ENCODE results near the gene FKBP7.
A peak's percentile ranks its signal among the peaks of the same experiment; 100 is the strongest.

The FKBP7 gene

DNA sequence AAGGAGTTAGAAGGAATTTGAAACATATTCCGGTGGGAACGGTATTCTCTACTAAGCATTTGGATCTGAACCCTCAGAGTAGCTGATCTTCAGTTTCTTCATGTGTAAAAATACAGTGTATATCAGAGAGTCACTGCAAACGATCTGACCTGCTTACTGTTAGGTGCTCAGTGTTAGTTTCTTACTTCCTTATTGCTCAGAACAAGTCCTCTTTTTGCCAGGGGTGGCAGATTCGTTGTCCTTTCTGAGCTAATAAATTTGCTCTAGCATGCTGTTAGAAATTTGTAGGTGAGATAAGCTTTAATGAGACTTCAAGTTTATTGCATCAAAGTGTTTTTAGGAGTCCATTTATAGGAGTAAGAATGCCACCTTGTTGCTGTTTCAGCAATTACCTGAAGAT is 17.6 kb upstream of the FKBP7 start:
- in situ Hi-C loops (cut with HindIII; ENCODE audit: low sequenced_read_pairs), result no loop called here

DNA sequence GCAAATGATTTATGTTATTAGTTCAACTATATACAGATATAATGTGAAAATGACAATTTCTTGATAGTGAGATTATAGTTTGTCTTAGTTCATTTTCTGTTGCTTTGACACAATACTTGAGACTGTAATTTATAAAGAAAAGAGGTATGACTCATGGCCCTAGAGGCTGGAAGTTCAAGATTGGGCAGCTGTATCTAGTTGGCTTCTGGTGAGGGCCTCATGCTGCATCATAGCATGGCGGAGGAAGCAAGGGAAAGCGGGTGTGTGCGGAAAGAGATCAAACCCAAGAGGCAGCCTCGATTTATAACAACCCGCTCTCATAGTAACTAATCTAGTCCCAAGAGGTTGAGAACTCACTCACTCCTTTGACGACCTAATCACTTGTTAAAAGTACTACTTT is 13.2 kb upstream of the FKBP7 start:
- TF ChIP-seq, protein P1, sequence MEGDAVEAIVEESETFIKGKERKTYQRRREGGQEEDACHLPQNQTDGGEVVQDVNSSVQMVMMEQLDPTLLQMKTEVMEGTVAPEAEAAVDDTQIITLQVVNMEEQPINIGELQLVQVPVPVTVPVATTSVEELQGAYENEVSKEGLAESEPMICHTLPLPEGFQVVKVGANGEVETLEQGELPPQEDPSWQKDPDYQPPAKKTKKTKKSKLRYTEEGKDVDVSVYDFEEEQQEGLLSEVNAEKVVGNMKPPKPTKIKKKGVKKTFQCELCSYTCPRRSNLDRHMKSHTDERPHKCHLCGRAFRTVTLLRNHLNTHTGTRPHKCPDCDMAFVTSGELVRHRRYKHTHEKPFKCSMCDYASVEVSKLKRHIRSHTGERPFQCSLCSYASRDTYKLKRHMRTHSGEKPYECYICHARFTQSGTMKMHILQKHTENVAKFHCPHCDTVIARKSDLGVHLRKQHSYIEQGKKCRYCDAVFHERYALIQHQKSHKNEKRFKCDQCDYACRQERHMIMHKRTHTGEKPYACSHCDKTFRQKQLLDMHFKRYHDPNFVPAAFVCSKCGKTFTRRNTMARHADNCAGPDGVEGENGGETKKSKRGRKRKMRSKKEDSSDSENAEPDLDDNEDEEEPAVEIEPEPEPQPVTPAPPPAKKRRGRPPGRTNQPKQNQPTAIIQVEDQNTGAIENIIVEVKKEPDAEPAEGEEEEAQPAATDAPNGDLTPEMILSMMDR (IDR thresholded peaks at IDR 0.05; ENCODE audit: low read depth, low read length), result no peak
- no peak overlapping the region for H3K4me3 ChIP-seq (ENCODE audit: low read depth, low read length)
- in situ Hi-C loops (cut with HindIII; ENCODE audit: low sequenced_read_pairs), result no loop called here
- no peak for DNase-seq (ENCODE audit: low read depth, low spot score)

More for the DNA sequence above, 17.6 kb upstream of the FKBP7 start:
- DNase-seq (ENCODE audit: low read depth, low spot score), result no peak
- TF ChIP-seq, protein P1 (IDR thresholded peaks at IDR 0.05; ENCODE audit: low read depth, low read length), result no peak
- H3K4me3 ChIP-seq (ENCODE audit: low read depth, low read length), result no peak overlapping the region

DNA sequence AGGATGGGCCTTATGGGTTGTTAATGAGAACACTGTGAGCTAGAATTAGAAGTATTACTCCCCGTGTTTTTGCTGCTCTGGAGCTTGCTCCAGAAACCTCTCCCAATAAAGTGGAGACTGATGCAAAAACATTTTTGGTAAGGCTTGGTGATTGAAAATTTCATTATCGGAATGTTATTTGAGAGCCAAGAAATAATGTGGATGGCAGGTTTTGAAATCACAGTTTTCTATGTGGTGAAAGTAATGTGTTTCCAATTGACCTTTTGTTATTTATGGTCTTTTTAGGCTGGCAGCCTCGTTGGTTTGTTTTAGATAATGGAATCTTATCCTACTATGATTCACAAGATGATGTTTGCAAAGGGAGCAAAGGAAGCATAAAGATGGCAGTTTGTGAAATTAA is 7.0 kb upstream of the FKBP7 start:
- TF ChIP-seq, protein P1 (IDR thresholded peaks at IDR 0.05; ENCODE audit: low read depth, low read length), result no peak
- no peak for DNase-seq (ENCODE audit: low read depth, low spot score)
- in situ Hi-C loops (cut with HindIII; ENCODE audit: low sequenced_read_pairs), result no loop called here
- no peak overlapping the region for H3K4me3 ChIP-seq (ENCODE audit: low read depth, low read length)

DNA sequence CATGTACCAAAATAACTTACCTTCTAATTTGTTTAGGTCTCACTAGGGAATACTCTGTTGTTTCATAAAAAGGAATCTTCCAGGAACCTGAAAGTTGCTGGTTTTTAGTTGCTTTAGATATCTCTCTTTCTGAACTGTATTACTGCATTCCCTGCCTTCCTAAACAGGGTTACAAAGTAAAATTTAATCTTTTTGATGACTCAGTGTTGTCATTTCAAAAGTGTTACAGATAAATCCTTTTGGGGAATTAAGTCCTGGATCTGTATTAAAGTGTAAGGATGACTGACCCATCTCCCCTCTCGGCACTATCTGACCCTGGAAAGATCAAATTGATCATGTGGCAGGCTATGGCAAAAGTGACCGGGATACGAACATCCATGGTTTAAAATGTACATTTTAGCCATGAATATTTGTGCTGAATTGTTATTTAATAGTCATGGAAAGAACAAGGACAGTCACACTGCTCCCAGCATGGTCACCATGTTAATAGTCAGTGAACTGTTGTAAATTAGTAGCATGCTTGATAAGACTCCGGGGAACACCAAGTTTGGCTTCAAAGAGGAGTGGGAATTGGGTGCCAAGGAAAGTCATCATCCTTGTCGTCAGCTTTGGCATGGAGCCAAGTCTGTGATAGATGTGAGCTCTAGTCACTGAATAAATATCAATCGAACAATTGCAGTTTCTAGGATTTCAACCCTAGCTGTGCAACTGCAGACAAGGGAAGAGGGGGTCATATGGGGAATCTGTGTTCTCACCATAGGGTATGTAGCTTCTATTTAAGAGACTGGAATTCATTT is 6.0 kb upstream of the FKBP7 start:
- no peak overlapping the region for H3K4me3 ChIP-seq (ENCODE audit: low read depth, low read length)
- peak; percentile 38 for DNase-seq (ENCODE audit: low read depth, low spot score)
- in situ Hi-C loops (cut with HindIII; ENCODE audit: low sequenced_read_pairs), result no loop called here
- TF ChIP-seq, protein P1 (IDR thresholded peaks at IDR 0.05; ENCODE audit: low read depth, low read length), result no peak

DNA sequence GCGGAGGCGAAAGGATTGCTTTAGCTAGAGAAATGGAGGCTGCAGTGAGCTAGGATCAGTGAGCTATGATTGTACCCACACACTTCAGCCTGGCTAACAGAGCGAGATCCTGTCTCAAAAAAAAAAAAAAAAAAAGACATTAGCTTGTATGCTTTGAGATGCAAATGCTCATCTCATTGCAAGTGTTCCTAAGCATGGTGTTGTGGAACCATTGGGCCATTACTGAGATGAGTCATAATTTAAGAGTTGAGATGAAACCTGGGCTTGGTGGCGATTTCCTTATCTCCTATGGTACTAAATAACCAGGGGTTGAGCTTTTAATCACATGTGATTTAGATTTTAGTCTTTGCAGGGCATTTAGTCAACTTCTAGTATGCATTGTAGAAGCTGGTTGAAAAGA is 4.0 kb upstream of the FKBP7 start:
- TF ChIP-seq, protein P1 (IDR thresholded peaks at IDR 0.05; ENCODE audit: low read depth, low read length), result no peak
- no peak overlapping the region for H3K4me3 ChIP-seq (ENCODE audit: low read depth, low read length)
- in situ Hi-C loops (cut with HindIII; ENCODE audit: low sequenced_read_pairs), result no loop called here
- no peak for DNase-seq (ENCODE audit: low read depth, low spot score)

DNA sequence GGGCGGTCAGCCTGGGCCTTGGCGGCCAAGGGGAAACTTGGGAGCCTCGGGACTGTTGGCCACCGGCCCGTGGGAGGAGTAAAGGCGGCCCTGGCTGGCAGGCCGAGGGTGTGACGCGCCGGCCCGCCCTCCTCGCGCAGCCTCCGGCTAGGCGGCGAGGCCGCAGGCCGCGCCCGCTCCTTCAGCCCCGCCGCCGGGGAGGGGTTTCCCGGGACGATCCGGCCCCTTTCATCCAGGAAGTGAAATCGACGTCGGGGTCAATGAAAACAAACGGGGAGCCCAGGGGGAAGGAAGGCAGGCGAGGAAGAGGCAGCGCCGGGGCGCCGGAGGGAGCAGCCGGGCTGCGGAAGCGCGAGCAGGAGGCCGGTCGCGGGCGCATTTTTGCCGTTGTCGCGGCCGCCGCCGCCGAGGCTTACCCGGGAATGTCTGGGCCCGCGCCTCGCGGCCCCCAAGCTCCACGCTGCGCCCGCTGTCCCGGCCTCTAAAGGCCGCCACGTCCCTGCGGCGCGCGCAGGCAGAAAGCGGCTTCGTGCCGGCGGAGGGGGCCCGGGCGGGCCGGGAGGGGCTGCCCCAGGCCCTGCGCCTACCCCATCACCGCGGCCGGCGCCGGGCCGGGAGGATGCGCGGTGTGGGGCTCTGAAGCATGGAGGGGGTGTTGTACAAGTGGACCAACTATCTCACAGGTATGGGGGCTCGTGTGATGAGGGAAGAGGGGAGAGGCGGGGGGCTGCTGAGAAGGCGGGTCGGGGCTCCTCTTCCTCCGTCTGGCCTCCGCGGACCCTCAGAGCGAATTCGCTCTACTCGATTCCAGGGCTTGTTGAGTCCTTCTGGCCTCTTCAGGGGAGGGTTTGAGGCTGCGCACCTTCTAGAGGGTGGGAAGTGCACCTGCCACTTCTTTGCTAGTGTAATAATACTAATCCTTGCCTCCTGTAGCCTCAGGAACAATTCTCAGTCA is 2.1 kb upstream of the FKBP7 start, which contains the start of gene PLEKHA3:
Gene PLEKHA3 (plus strand): TSS at position 231 of the 955 bp plus-strand sequence. CDS start 413 bp downstream, at position 644.
- TF ChIP-seq, protein P1 (IDR thresholded peaks at IDR 0.05; ENCODE audit: low read depth, low read length), result no peak
- peak within 1 kb of the TSS; percentile 78 for H3K4me3 ChIP-seq (ENCODE audit: low read depth, low read length)
- in situ Hi-C loops (cut with HindIII; ENCODE audit: low sequenced_read_pairs), result no loop called here
- peak; percentile 96 for DNase-seq (ENCODE audit: low read depth, low spot score)

All from astrocyte of the spinal cord (primary cell).